Activated B cell treated with CpG ODN at 0.5 μM for 24 hours (primary cell): ENCODE data around the gene RAB4B. TPM values are rescaled to one million over a fixed set of nuclear protein-coding genes. Genes with fewer than 3 reads are reported as not detected.

ENCODE experiments used
- ATAC-seq: fragments of 200-7000 bp; cut with Tn5 transposase; one replicate; pipeline ENCODE4 v1.10.0; 2021; ENCODE audit warnings: low read depth, mild to moderate bottlenecking, moderate library complexity
- CTCF ChIA-PET: fragments of 350-600 bp; sonication (Branson Sonifier 250); formaldehyde crosslinking; loops from one replicate; lab custom pipeline; 2021; ENCODE audit warnings: antibody characterized with exemption; lab: Charles Lee
- POLR2A ChIA-PET: fragments of 350-600 bp; sonication (Branson Sonifier 250); formaldehyde crosslinking; loops from one replicate; lab custom pipeline; 2021; ENCODE audit warnings: antibody characterized with exemption; lab: Charles Lee
- DNase-seq: peaks from one replicate; pipeline ENCODE4 v3.0.0; 2022
- H3K27ac Mint-ChIP-seq: one replicate; pipeline ENCODE4 v1.8.0; 2020; ENCODE audit warnings: mixed read lengths
- H3K27me3 Mint-ChIP-seq: one replicate; pipeline ENCODE4 v1.8.0; 2021; ENCODE audit warnings: mixed read lengths
- H3K36me3 Mint-ChIP-seq: one replicate; pipeline ENCODE4 v1.8.0; 2021; ENCODE audit warnings: low read depth, mixed read lengths
- H3K4me1 Mint-ChIP-seq: one replicate; pipeline ENCODE4 v1.8.0; 2021; ENCODE audit warnings: mixed read lengths
- H3K4me3 Mint-ChIP-seq: one replicate; pipeline ENCODE4 v1.8.0; 2020; ENCODE audit warnings: mild to moderate bottlenecking, mixed read lengths
- H3K9me3 Mint-ChIP-seq: one replicate; pipeline ENCODE4 v1.8.0; 2020; ENCODE audit warnings: mixed read lengths
- intact Hi-C: fragments of 100-400 bp; cut with micrococcal nuclease; formaldehyde crosslinking; loops from one replicate; pipeline ENCODE4 v1.15.1; 2024
- total RNA-seq: library from RNA; stranded (reverse); gene quantifications from 2 replicates; pipeline ENCODE4 v1.2.3, GENCODE V29; 2022
- TF ChIP-seq, protein P1 (sequence below): fragments of 200-600 bp; IDR thresholded peaks from one replicate; pipeline ENCODE4 v1.8.0; 2022; ENCODE audit warnings: antibody characterized with exemption, mild to moderate bottlenecking

The RAB4B gene
- total RNA-seq, 1 donor from 2014 or later, result 98.1 TPM

DNA sequence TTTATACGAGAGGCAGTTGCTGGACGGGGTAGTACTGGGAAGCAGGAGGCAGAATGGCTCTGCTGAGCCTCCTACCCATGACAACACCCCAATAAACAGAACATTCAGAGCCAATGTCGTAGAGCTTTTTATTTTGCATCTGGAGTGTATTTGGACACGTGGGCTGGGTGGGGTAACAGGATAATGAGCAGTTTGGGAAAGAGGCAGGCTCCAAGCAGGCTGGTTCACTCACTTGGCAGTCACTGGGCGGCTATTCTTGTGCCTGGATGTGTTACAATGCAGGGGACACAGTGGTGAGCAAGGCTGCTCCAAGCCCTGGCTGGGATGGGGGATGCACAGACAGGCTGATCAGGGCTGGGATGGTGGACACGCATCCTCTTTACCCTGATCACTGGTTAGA lies 37.3 kb upstream of the RAB4B start:
- DNase-seq (no peak), ATAC-seq (no peak)
- Mint-ChIP-seq H3K36me3 (peaks cover 40% of the 10 kb centered on the region), H3K9me3 (no peaks in the 10 kb centered on the region), H3K27me3 (no peaks in the 10 kb centered on the region), H3K4me1 (peaks cover 3% of the 10 kb centered on the region), H3K27ac (no peak overlapping the region), H3K4me3 (no peak overlapping the region)
- ChIA-PET CTCF (no interaction called here), POLR2A (no interaction called here)
- intact Hi-C loops, result no loop called here
- TF ChIP-seq, protein P1, sequence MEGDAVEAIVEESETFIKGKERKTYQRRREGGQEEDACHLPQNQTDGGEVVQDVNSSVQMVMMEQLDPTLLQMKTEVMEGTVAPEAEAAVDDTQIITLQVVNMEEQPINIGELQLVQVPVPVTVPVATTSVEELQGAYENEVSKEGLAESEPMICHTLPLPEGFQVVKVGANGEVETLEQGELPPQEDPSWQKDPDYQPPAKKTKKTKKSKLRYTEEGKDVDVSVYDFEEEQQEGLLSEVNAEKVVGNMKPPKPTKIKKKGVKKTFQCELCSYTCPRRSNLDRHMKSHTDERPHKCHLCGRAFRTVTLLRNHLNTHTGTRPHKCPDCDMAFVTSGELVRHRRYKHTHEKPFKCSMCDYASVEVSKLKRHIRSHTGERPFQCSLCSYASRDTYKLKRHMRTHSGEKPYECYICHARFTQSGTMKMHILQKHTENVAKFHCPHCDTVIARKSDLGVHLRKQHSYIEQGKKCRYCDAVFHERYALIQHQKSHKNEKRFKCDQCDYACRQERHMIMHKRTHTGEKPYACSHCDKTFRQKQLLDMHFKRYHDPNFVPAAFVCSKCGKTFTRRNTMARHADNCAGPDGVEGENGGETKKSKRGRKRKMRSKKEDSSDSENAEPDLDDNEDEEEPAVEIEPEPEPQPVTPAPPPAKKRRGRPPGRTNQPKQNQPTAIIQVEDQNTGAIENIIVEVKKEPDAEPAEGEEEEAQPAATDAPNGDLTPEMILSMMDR, result no peak

DNA sequence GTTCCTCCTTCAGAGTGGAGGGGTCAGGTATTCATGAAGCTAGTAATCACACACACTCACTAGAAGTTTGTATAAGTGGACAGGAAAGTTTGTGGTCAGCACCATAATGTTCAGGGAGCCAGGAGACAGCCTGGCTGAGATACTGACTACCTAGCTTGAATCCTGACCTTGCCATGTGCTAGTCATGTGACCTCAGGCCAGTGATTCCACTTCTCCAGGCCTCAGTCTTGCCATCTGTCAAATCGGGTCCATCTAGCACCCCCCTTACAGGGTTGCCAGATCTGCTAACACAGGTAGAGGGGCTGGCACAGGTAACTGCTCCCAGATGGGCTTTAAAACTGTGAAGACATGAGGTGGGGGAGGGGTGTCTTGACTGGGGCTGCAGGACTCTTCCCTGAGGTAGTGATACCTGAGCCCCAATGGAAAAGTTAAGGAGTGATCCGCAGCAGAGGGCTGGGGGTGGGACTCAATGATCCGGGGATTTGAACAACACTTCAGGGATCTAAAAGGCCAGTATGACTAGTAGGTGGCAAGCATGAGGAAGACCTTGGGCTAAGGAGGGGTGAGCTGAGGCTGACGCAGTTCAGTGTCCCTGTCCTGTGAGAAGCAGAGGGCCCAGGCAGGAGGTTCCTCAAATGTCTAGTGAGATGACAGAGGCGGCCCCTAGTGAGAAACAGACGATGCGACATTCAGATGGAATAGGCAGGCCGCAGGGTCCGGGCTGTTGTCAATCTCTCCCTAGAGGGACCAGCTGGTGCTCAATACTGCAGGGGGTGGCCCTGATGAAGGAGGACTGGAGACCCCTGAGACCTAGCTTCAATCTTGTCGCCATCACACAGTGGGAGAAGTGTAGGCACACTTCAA lies 36.3 kb upstream of the RAB4B start:
- Mint-ChIP-seq H3K4me3 (no peak overlapping the region), H3K27ac (no peak overlapping the region), H3K36me3 (peaks cover 31% of the 10 kb centered on the region), H3K27me3 (no peaks in the 10 kb centered on the region), H3K9me3 (no peaks in the 10 kb centered on the region), H3K4me1 (peaks cover 3% of the 10 kb centered on the region)
- ChIA-PET POLR2A (interaction anchor here (0.9 to 2.8 kb wide), 4 partner anchors 25 to 57 kb away, joined by 4 to 17 read pairs (median 4); partner anchors contain the start of genes COQ8B, EGLN2, ITPKC and RAB4B), CTCF (interaction anchor here (2.3 kb wide), 1 partner anchor 78 kb away, joined by 6 read pairs; no protein-coding TSS in a partner anchor)
- no peak for DNase-seq
- TF ChIP-seq, protein P1, result no peak
- intact Hi-C loops, result no loop called here
- no peak for ATAC-seq

DNA sequence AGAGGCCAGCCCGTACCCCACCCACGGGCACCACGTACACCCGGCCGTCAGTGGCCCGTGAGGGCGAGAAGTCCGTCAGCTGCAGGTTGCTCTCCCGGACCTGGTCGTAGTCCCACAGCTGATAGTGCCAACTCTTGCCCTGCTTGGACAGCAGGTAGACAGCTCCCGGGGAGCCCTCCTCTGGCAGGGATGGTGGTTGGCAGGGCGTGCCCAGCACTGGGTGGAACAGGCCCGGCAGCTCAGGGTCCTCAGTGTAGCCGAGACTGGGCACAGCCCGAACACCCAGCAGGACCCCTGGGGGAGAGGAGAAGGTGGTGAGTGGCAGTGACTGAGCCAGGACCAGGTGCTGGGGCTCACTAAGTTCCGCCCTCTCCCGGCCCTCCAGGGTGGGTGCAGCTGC lies 35.6 kb upstream of the RAB4B start:
- Mint-ChIP-seq H3K27me3 (no peaks in the 10 kb centered on the region), H3K36me3 (peaks cover 25% of the 10 kb centered on the region), H3K4me1 (peaks cover 3% of the 10 kb centered on the region), H3K4me3 (no peak overlapping the region), H3K9me3 (no peaks in the 10 kb centered on the region), H3K27ac (no peak overlapping the region)
- ATAC-seq (no peak), DNase-seq (no peak)
- ChIA-PET CTCF (interaction anchor here (2.3 kb wide), 1 partner anchor 79 kb away, joined by 6 read pairs; no protein-coding TSS in a partner anchor), POLR2A (interaction anchor here (0.7 to 2.8 kb wide), 5 partner anchors 25 to 828 kb away, joined by 3 to 17 read pairs (median 4); partner anchors contain the start of genes COQ8B, EGLN2, ITPKC and RAB4B)
- TF ChIP-seq, protein P1, result no peak
- intact Hi-C loops, result no loop called here

DNA sequence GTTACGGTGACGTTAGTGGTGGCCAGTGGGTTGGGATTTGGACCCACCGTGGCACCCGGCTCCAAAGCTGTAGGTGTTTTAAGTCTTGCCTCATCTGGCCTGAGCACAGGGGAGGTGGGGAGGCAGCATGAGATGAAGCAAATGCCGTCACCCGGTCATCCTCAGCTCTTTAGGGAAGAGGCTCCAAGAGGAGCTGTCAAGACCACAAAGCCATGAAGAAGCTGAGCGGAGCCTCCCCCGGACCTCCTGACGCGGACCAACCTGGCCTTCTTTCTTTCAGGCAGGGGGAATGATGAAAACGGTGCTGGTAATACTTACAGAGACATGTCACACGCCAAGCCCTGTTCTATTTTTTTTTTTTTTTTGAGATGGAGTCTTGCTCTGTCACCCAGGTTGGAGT lies 35.2 kb upstream of the RAB4B start:
- ATAC-seq, result no peak
- Mint-ChIP-seq H3K4me3 (no peak overlapping the region), H3K27me3 (no peaks in the 10 kb centered on the region), H3K36me3 (peaks cover 23% of the 10 kb centered on the region), H3K4me1 (peaks cover 3% of the 10 kb centered on the region), H3K27ac (no peak overlapping the region), H3K9me3 (no peaks in the 10 kb centered on the region)
- intact Hi-C loops, result no loop called here
- no peak for DNase-seq
- POLR2A ChIA-PET, result interaction anchor here (0.7 to 2.8 kb wide), 4 partner anchors 26 to 827 kb away, joined by 3 to 17 read pairs (median 4); partner anchors contain the start of genes COQ8B, EGLN2, ITPKC and RAB4B
- CTCF ChIA-PET, result interaction anchor here (2.3 to 3.0 kb wide), 2 partner anchors 64 to 79 kb away, joined by 6 to 10 read pairs; no protein-coding TSS in a partner anchor
- TF ChIP-seq, protein P1, result no peak

DNA sequence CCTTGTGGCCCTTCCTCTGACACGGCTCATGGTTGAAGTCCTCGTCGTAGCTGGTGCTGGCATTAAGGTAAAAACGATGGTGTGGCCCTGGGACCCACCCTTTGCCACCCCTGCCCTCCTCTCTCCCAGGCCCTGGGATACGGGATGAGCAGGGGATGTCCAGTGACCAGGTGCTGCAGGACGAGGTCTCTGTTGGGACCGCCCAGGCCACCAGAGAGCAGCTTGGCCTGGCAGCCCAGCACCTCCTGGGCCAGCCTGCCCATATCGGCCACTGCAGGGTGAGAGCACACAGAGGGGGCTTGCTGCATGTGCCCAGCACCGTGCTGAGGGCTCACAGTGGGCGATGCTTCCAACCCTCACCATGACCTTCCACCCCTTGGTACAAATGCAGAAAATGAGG lies 34.1 kb upstream of the RAB4B start:
- TF ChIP-seq, protein P1, result no peak
- DNase-seq, result no peak
- H3K9me3 Mint-ChIP-seq, result no peaks in the 10 kb centered on the region
- intact Hi-C loops, result no loop called here
- H3K36me3 Mint-ChIP-seq, result peaks cover 17% of the 10 kb centered on the region
- no peak overlapping the region for H3K4me3 Mint-ChIP-seq
- peaks cover 8% of the 10 kb centered on the region for H3K4me1 Mint-ChIP-seq
- H3K27me3 Mint-ChIP-seq, result no peaks in the 10 kb centered on the region
- POLR2A ChIA-PET, result interaction anchor here (0.6 to 2.8 kb wide), 5 partner anchors 14 to 38 kb away, joined by 3 to 17 read pairs (median 5); partner anchors contain the start of genes COQ8B, ITPKC and RAB4B
- CTCF ChIA-PET, result interaction anchor here (1.0 to 3.0 kb wide), 2 partner anchors 63 to 78 kb away, joined by 3 to 10 read pairs; no protein-coding TSS in a partner anchor
- H3K27ac Mint-ChIP-seq, result no peak overlapping the region
- no peak for ATAC-seq
